Measurements from ENCODE around the gene PRPF40B.
A peak's percentile ranks its signal among the peaks of the same experiment; 100 is the strongest.
"Not testable (repeated sequence)": the region's sequence is repeated elsewhere in the genome, so short reads cannot be mapped to it uniquely, and the experiment has no call there.

The PRPF40B gene

GRCh38 chr12:49609875-49610154 is 13.5 kb upstream of the PRPF40B start:
- DNase-seq: no peak

- not testable (repeated sequence) for DNase-seq
Observed at GRCh38 chr12:49610785-49611184, 12.6 kb upstream of the PRPF40B start.

- no peak for DNase-seq
Observed at GRCh38 chr12:49612210-49612609, 11.2 kb upstream of the PRPF40B start.

- peak; percentile 61 for DNase-seq
Observed at GRCh38 chr12:49615725-49616124, 7.6 kb upstream of the PRPF40B start.

GRCh38 chr12:49616533-49617219 is 6.7 kb upstream of the PRPF40B start:
- no peak for DNase-seq

- DNase-seq: no peak
Observed at GRCh38 chr12:49618576-49618975, 4.8 kb upstream of the PRPF40B start.

- no peak for DNase-seq
Observed at GRCh38 chr12:49619286-49619685, 4.1 kb upstream of the PRPF40B start.

GRCh38 chr12:49621651-49622500 is 1.5 kb upstream of the PRPF40B start:
- no peak for DNase-seq

- DNase-seq: peak; percentile 50
Observed at GRCh38 chr12:49622501-49623141, 740 bp upstream of the PRPF40B start.

- DNase-seq: peak; percentile 42
Observed at GRCh38 chr12:49624921-49625577, 1.7 kb downstream of the PRPF40B start.

GRCh38 chr12:49626169-49626835 is 2.9 kb downstream of the PRPF40B start:
- no peak for DNase-seq

GRCh38 chr12:49626836-49627235 is 3.5 kb downstream of the PRPF40B start:
- DNase-seq: no peak

- DNase-seq: peak; percentile 59
Observed at GRCh38 chr12:49627752-49628360, 4.5 kb downstream of the PRPF40B start.

GRCh38 chr12:49631336-49631907 is 8.1 kb downstream of the PRPF40B start:
- no peak for DNase-seq

- no peak for DNase-seq
Observed at GRCh38 chr12:49632401-49632800, 9.0 kb downstream of the PRPF40B start.

GRCh38 chr12:49632986-49633702 is 9.8 kb downstream of the PRPF40B start:
- DNase-seq: no peak

GRCh38 chr12:49633703-49634345 is 10.5 kb downstream of the PRPF40B start:
- no peak for DNase-seq

GRCh38 chr12:49635036-49635435 is 11.7 kb downstream of the PRPF40B start:
- DNase-seq: no peak

GRCh38 chr12:49635656-49636055 is 12.3 kb downstream of the PRPF40B start:
- DNase-seq: no peak

- DNase-seq: no peak
Observed at GRCh38 chr12:49636574-49636973, 13.2 kb downstream of the PRPF40B start.
